Lung (tissue), 12 donors: ENCODE data around the gene YAF2. TPM values are rescaled to one million over a fixed set of nuclear protein-coding genes. Genes with fewer than 3 reads are reported as not detected.

ENCODE experiments used
- ATAC-seq: fragments of 200-7000 bp; cut with Tn5 transposase; one replicate; pipeline ENCODE4 v1.9.1; 2020; ENCODE audit warnings: moderate number of reproducible peaks; ENCODE audit not compliant: insufficient read depth, low FRiP score
- DNase-seq, 3 donors: peaks; one replicate each; pipeline ENCODE4 v3.0.0-alpha.2; 2013 to 2017
- H3K27ac ChIP-seq, 2 donors: one replicate each; pipeline ENCODE4 v1.5.1; 2013; ENCODE audit warnings: mild to moderate bottlenecking in 2 of 2, moderate library complexity in 2 of 2, control low read depth in 1 of 2, inconsistent platforms in 1 of 2, low read depth in 1 of 2, low read length in 1 of 2
- H3K27me3 ChIP-seq, 3 donors: one replicate each; pipeline ENCODE4 v1.5.1; 2013; ENCODE audit warnings: low read length in 2 of 3; ENCODE audit not compliant: control insufficient read depth in 3 of 3, insufficient read depth in 3 of 3
- H3K36me3 ChIP-seq, 4 donors: one replicate each; pipeline ENCODE4 v1.5.1; 2013; ENCODE audit warnings: low read length in 4 of 4, mild to moderate bottlenecking in 1 of 4, moderate library complexity in 1 of 4; ENCODE audit not compliant: control insufficient read depth in 4 of 4, insufficient read depth in 4 of 4
- H3K4me1 ChIP-seq, 5 donors: one replicate each; pipeline ENCODE4 v1.5.1; 2013; ENCODE audit warnings: low read length in 5 of 5, mild to moderate bottlenecking in 2 of 5, moderate library complexity in 1 of 5; ENCODE audit not compliant: control insufficient read depth in 5 of 5, insufficient read depth in 5 of 5
- H3K4me3 ChIP-seq: one replicate; pipeline ENCODE4 v1.5.1; 2013; ENCODE audit warnings: mild to moderate bottlenecking, control low read depth, moderate library complexity
- H3K9ac ChIP-seq, 2 donors: one replicate each; pipeline ENCODE4 v1.5.1; 2013; ENCODE audit warnings: low read length in 2 of 2, control low read depth in 1 of 2; ENCODE audit not compliant: insufficient read depth in 1 of 2
- H3K9me3 ChIP-seq, 4 donors: one replicate each; pipeline ENCODE4 v1.5.1; 2013; ENCODE audit warnings: low read length in 3 of 4, mild to moderate bottlenecking in 1 of 4, moderate library complexity in 1 of 4; ENCODE audit not compliant: control insufficient read depth in 4 of 4, insufficient read depth in 3 of 4
- WGBS, 2 donors: extraction: QIAGEN DNeasy Blood & Tissue Kit; methylation state at CpG; one replicate each; pipeline ENCODE4 v1.1.7; 2013; 5-methylcytosine and 5-hydroxymethylcytosine counted together
- polyA plus RNA-seq, 2 donors: library from polyadenylated mRNA; stranded (reverse); fragments of 200-250 nt; gene quantifications; one replicate each; pipeline ENCODE4 v1.2.1, GENCODE V29; 2013
- total RNA-seq, 2 donors: library from RNA; depleted of rRNA in 1 of 2; stranded (reverse); fragments of >200 nt in 1 of 2; gene quantifications; one replicate each; pipeline ENCODE4 v1.2.1, GENCODE V29; 2014 to 2021
- TF ChIP-seq, protein P1 (sequence below): IDR thresholded peaks from 2 replicates; pipeline ENCODE4 v1.5.1; 2012; ENCODE audit warnings: mild to moderate bottlenecking; ENCODE audit errors: control extremely low read depth, extremely low read depth
- donor health status: control.
- donor health status: control.
- donor health status: Bipolar disorder and iron deficiency.
- donor health status: healthy.
- donor health status: DM: yes; HTN: yes; CAD: no.

Gene YAF2
- total and polyA plus RNA-seq, 4 donors, result 9.4 to 27.9 (median 19.0) TPM

DNA sequence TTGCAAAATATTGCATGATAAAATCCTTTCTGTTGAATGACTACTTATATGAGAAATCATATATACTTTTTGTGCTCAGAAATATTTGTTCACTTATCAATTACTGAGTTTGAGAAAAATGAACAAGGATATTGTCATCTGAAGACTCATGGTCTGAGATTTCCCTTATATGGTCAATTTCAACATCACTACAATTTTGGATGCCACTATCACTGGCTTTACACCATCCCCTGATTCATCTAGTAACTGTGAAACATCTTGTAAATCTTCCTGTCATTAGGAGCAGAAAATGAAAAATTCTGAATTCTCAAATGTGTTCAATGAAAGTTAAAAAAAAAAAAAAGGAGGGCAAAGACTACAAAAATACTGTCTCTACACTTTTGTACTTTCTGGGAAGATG is 71.5 kb downstream of the YAF2 start:
- TF ChIP-seq, protein P1, sequence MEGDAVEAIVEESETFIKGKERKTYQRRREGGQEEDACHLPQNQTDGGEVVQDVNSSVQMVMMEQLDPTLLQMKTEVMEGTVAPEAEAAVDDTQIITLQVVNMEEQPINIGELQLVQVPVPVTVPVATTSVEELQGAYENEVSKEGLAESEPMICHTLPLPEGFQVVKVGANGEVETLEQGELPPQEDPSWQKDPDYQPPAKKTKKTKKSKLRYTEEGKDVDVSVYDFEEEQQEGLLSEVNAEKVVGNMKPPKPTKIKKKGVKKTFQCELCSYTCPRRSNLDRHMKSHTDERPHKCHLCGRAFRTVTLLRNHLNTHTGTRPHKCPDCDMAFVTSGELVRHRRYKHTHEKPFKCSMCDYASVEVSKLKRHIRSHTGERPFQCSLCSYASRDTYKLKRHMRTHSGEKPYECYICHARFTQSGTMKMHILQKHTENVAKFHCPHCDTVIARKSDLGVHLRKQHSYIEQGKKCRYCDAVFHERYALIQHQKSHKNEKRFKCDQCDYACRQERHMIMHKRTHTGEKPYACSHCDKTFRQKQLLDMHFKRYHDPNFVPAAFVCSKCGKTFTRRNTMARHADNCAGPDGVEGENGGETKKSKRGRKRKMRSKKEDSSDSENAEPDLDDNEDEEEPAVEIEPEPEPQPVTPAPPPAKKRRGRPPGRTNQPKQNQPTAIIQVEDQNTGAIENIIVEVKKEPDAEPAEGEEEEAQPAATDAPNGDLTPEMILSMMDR, result no peak
- H3K4me3 ChIP-seq, result no peak overlapping the region
- no peaks in the 10 kb centered on the region for H3K9me3 ChIP-seq
- H3K36me3 ChIP-seq, result peaks cover 0 to 2% (median 0%) of the 10 kb centered on the region in 4 donors
- H3K27me3 ChIP-seq, result no peaks in the 10 kb centered on the region
- ATAC-seq (no peak), DNase-seq (no peak)
- H3K4me1 ChIP-seq, result peaks cover 0 to 3% (median 0%) of the 10 kb centered on the region in 5 donors
- H3K9ac ChIP-seq, result no peak overlapping the region
- no peak overlapping the region for H3K27ac ChIP-seq

GRCh38 chr12:42163913-42164312 is 74.1 kb downstream of the YAF2 start:
- ATAC-seq, result no peak
- Histone ChIP-seq H3K36me3 (peaks cover 0 to 6% (median 3%) of the 10 kb centered on the region in 4 donors), H3K27ac (no peak overlapping the region)

DNA sequence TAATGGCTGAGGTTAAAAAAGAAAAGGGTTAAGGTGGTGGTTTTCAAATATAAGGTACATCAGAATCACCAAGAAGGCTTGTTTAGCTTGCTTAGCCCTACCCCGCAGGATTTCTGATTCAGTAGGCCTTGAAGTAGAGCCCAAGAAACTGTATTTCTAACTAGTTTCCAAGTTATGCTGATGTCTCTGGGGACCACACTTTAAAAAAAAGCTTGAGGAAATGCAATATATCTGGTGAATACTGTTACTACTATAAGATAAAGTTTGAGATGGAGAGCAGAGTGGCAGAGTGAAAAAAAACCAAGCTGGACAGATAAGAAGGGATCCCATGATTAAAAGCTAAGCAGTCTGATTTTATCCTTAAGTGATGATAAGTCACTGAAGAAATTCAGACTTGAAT is 75.1 kb downstream of the YAF2 start:
- H3K36me3 ChIP-seq, result peaks cover 0 to 6% (median 4%) of the 10 kb centered on the region in 4 donors
- no peaks in the 10 kb centered on the region for H3K9me3 ChIP-seq
- H3K4me1 ChIP-seq, result peaks cover 0 to 3% (median 0%) of the 10 kb centered on the region in 5 donors
- no peak overlapping the region for H3K9ac ChIP-seq
- WGBS, 2 donors, result 86 to 100% methylated on average over 1 of the region's 1 CpG
- TF ChIP-seq, protein P1, result no peak
- no peak for DNase-seq
- no peaks in the 10 kb centered on the region for H3K27me3 ChIP-seq
- no peak for ATAC-seq
- H3K4me3 ChIP-seq, result no peak overlapping the region
- H3K27ac ChIP-seq, result no peak overlapping the region

More at GRCh38 chr12:42163913-42164312, 74.1 kb downstream of the YAF2 start:
- no peak overlapping the region for H3K9ac ChIP-seq
- TF ChIP-seq, protein P1, result no peak
- H3K4me3 ChIP-seq, result no peak overlapping the region
- peaks cover 0 to 3% (median 0%) of the 10 kb centered on the region in 5 donors for H3K4me1 ChIP-seq
- no peaks in the 10 kb centered on the region for H3K9me3 ChIP-seq
- H3K27me3 ChIP-seq, result no peaks in the 10 kb centered on the region
- DNase-seq, result no peak

DNA sequence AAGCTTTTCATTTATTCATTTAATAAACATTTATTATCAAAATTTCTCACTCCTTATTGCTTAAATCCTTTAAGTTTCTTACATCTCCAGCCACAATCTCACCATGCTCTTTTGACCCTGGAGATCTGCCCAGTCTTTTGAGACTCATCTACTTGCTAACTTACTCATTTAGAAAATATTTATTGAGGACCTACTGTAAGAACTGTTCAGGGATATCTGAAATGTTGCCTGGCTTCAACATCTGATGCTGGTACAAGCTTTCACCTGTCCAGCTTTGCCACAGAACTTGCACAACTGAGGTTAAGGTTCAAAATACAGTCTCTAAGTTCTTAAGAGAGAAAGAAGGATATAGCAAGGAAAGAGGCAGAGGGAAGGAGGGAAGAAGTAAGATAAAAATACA is 75.9 kb downstream of the YAF2 start:
- Histone ChIP-seq H3K9me3 (no peaks in the 10 kb centered on the region), H3K27me3 (no peaks in the 10 kb centered on the region), H3K27ac (peak overlapping the region in 1 of 2 donors; percentile 10), H3K4me3 (no peak overlapping the region), H3K36me3 (peaks cover 0 to 6% (median 4%) of the 10 kb centered on the region in 4 donors), H3K4me1 (peaks cover 0 to 3% (median 0%) of the 10 kb centered on the region in 5 donors), H3K9ac (no peak overlapping the region)
- ATAC-seq, result no peak
- TF ChIP-seq, protein P1, result no peak
- no peak for DNase-seq
